ENCODE data around the gene RANBP1. TPM values are rescaled to one million over a fixed set of nuclear protein-coding genes. Genes with fewer than 3 reads are reported as not detected.

Gene RANBP1
- total and polyA plus RNA-seq, 2 of the 4 experiments (the other 2 are of a cell fraction), result 173 to 376 TPM

GRCh38 chr22:20126284-20127029 is 10.6 kb downstream of the RANBP1 start (continued):
- TF ChIP-seq ELK1 (IDR thresholded peaks at IDR 0.05; ENCODE audit: borderline replicate concordance, low read depth, low read length), result no peak
- no peak for TF ChIP-seq FOS (IDR thresholded peaks at IDR 0.05; ENCODE audit: low read depth, low read length)
- TF ChIP-seq NFE2L2 (IDR thresholded peaks at IDR 0.05; ENCODE audit: low read depth, low read length), result no peak
- TF ChIP-seq MXI1 (IDR thresholded peaks at IDR 0.05; ENCODE audit: borderline replicate concordance, low read depth, low read length), result no peak
- TF ChIP-seq SMC3 (IDR thresholded peaks at IDR 0.05; ENCODE audit: low read depth, low read length), result no peak

All from IMR-90 (cell line).